ENCODE results near the gene VPS33B.
A peak's percentile ranks its signal among the peaks of the same experiment; 100 is the strongest.
"Not testable (repeated sequence)": the region's sequence is repeated elsewhere in the genome, so short reads cannot be mapped to it uniquely, and the experiment has no call there.

Gene VPS33B

DNA sequence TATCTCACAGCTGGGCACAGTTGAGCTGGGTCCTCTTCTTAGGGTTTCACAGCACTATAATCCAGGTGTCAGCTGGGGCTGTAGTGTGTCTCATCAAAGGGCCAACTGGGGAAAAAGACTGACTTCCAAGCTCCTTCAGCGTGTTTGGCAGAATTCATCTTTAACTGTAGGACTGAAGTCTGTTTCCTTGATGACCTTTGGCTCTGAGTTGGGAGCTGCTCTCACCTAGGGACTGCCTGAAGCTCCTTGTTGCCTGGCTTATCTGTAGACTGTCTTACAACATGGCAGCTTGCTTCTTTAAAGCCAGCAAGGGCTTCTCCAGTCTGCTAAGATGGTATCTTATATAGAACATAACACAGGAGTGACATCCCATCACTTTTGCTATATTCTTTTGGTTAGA, 5.3 kb upstream of the VPS33B start:
- DNase-seq: no peak

GRCh38 chr15:91023720-91024119, 1.3 kb upstream of the VPS33B start:
- DNase-seq: no peak

- no peak for DNase-seq
Measured at GRCh38 chr15:91022832-91023129, 387 bp upstream of the VPS33B start.

DNA sequence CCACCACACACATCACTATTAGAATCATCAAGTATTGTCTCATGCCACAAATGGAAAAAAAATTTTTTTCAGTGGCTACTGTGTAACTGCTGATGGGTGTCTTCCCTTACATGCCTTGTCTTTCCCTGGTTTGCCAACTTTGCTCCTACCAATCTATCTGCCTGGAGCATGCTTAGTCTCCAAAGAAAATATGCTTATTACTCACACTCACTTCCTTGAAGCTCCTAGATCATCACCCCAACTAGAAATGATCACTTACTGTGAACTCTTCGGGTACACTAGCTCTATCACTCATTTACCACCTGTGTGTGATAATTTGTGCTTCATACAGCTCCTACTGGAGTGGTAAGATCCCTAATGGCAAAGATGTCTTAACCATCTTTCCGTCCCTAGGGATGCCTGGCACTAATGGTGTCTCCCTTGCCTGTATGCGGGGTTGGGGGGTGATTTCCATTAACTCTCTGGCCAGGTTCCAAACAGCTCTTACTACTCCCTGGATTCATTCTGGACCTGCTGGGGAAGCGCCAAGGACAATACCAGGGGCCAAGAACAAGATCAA, 799 bp downstream of the VPS33B start:
- peak; percentile 15 for DNase-seq

DNA sequence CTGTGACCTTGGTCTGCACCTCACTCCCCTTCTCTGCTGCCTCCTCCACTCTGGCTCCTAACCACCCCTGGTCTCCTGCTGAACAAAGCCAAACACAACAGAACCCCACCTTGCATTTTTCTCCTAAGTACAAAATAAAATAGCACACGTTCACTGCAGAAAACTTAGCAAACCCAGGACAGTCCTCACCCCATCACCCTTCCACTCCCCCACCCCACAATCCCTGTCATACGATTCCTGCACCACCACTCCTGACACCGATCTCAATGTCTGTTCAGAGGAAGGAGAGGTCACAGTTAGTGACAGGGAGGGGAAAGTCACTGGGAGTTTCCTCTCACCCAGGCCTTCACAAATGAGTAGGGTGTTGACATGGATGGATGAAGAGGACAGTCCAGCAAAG, 4.2 kb downstream of the VPS33B start:
- no peak for DNase-seq

DNA sequence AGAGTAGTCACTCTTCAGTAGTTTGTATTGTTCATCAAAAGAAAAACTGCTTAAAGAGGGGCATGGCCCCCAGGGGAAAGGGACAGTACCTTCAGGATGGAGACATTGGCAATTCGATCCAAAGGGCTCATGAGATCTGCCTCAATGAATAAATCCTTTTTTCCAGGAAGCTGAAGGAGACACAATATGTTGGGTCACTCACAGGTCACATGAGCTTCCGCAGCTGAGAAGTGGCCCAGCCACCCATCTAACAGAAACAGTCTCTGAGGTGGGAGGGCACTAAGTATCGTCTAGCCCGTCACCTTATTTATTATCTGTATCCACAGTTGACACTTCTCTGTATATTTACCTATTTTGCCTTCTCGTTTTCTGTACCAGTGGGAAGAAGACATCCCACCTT, 4.7 kb downstream of the VPS33B start:
- no peak for DNase-seq

DNA sequence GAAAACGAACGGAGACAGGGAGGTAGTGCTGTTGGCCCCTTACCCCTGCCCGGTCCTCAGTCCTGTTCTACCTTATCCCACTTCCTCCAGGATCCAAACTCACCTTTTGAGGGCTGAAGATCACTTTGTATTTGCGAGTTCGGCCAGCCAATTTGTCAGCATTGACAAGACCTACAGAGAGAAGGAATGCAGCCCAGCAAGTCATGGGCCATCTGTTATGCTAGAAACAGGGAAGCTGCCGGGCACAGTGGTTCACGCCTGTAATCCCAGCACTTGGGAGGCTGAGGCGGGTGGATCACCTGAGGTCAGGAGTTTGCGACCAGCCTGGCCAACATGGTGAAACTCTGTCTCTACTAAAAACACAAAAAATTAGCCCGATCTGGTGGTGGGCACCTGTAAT, 8.7 kb downstream of the VPS33B start:
- not testable (repeated sequence) for DNase-seq

DNA sequence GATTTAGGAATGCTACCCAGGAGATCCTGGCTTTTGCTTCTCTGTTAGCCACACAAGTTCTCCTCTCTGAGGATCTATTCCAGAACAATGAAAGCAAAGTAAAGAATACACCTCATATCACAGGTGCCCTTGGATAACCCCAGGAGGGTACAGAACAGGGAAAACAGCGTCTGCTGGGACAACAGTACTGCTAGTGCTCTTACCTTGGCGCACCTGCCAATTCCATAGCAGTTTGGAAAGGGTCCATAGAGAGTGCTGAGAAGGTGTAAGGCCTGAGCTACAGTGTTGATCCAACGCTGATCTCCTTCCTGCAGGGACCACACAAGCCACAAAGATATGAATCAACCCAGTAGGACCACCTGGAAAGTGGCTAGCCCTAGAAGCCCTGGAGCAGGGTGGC, 15.1 kb downstream of the VPS33B start:
- DNase-seq: no peak

- DNase-seq: no peak
Measured at GRCh38 chr15:91001209-91001608, 21.2 kb downstream of the VPS33B start.

- DNase-seq: no peak
Measured at GRCh38 chr15:90998737-90999136, 23.7 kb downstream of the VPS33B start.

- DNase-seq: peak; percentile 98
Measured at GRCh38 chr15:90994417-90995311, 27.7 kb downstream of the VPS33B start, which contains the start of gene PRC1. TSS of gene PRC1 (minus strand) at chr15:90994535. CDS start at chr15:90994417, 118 bp downstream.

DNA sequence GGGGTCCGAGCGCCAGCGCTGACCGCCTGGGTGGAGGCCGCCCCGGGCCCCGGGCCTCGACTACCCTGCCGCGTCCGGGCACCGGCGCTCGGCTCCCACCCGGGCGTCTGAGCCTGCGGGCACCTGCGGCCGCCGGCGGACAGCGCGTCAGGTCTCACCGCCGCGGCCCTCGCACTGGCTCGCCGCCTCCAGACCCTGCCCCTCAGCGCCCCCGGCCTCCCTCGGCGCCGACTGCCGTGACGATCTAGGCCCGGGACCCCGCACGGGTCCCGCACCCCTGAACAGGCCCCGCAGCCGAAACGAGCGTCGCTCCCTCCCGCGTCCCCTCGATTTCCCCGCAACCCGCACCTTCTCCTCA, 28.4 kb downstream of the VPS33B start:
- no peak for DNase-seq

DNA sequence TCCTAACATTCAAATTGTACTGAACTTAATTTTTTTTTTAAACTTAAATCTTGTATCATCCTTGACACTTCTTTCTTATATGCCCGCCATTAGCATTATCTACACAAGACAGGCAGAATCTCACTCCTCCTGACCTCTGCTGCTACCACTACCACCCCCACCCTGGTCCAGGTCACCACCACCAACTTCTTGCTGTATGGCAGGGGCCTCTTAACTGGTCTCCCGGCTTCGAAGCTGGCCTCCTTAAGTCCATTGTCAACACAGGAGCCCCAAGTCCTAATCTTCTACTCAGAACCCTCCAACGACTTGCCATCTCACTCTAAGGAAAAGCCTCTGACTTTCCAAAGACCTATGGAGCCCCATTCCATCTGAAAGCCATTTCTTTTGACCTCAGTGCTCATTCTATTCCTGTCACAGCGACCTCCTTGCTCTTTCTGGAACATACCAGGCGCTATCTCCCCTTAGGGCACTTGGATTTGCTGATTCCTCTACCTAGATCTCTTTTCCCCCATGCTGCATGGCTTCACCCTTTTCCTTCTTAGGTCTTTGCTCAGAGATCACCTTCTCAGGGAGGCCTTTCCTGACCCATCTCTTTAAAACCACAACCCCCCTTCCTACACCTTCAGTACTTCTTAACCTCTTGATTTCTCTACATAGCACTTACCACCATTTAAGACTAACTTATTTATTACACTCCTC, 30.7 kb downstream of the VPS33B start:
- no peak for DNase-seq

- DNase-seq: no peak
Measured at GRCh38 chr15:90990446-90990845, 31.9 kb downstream of the VPS33B start.

GRCh38 chr15:90989040-90989768, 33.2 kb downstream of the VPS33B start:
- DNase-seq: no peak

- DNase-seq: no peak
Measured at GRCh38 chr15:90988296-90988695, 34.1 kb downstream of the VPS33B start.

DNA sequence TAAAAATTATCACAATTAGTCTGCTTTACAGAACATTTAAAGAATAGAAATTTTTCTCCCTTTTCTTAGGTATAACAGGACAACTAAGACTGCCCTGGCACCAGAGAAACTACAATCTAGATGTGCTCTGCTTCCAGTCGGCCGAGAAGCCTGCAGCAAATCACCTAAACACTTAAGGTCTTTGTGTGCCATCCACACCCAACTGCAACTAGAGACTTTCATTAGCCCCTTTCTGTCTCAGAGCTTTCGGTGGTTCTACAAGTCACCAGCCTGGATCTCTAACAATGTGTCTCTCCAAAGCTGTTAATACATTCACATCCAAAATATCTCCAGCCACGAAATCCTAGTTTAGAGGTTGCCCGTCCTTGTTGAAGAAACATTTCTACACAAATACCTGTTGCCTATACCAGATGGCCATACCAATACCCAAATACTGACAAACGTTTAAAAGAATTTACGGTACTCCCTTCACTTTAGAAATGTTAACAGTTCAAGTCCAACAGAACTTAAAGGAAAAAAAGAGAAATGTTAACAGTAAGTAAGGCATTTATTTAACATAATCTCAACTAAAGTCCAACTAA, 34.7 kb downstream of the VPS33B start:
- DNase-seq: no peak

DNA sequence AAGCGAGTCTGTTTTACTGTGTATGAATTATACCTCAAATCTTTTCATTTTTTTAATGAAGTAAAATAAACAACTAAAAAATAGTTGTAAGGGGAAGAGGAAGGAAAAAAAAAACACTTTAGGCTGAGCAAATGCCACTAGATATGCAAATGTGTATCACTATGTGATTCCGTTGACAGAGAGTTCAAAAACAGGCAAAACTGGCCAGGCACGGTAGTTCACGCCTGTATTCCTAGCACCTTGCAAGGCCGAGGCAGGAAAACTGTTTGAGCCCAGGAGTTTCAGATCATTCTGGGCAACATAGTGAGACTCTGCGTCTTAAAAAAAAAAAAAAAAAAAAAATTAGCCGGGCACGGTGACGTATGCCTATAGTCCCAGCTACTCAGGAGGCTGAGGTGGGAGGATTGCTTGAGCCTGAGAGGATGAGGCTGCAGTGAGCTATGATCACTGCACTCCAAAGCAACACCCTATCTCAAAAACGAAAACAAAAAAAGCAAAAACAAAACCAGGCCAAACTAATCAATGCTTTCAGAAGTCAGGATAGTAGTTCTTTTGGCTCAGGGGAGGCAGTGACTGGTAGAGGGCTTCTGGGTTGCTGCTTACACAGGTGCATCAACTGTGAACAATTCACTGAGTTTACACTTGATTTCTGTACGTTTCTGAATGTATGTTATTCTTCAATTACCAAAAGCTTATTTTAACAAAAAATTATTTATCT, 35.4 kb downstream of the VPS33B start:
- DNase-seq: no peak

DNA sequence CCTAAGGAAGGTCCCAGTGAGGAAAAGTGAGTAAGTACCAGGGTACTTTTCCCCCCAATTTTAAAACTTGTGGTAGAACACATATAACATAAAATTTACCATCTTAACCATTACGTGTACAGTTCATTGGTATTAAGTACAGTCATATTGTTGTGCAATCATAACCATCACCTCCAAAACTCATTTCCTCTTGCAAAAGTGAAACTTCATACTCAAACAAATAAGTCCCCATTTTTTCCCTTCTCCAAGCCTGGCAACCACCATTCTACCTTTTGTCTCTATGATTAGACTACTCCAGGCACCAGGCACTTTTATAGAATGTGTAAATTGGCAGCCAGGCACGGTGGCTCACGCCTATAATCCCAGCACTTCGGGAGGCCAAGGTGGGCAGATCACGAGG, 40.3 kb downstream of the VPS33B start:
- no peak for DNase-seq

DNA sequence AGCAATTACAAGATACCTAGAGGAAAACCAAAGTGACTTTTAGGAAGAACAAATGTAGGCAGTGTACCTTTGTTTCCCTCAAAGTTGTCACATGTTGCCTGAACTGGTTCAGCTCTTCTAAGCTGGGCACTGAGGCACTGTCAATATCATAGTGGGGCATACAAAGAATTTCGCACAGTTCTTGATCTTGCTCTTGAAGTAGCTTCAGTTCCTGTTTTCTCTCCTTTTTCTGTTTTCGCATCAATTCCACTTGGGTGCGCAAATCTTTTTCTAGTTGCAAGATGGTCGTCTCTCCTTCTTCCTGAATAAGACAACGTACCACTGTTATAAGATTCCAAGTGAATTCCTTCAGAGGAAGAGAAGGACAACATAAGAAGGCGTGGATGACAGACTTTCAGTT, 40.7 kb downstream of the VPS33B start:
- DNase-seq: no peak

DNA sequence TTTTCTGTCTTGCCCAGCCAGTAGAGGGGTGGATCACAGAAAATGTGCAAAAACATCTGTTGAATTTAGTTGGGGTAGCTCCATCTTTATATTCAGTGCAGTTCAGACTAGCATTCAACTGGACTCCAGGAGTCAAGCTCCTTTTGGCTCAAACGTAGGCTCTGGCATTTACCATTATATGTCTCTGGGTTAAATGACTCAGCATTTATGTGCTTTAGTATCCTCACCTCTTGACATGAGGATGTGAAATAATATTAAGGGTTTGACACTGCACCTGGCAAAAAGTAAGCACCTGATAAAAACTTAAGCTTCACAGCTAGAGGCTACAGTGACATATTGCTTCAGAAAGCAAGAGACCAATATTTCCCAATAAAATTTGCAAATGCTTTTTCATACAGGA, 42.8 kb downstream of the VPS33B start:
- DNase-seq: no peak

DNA sequence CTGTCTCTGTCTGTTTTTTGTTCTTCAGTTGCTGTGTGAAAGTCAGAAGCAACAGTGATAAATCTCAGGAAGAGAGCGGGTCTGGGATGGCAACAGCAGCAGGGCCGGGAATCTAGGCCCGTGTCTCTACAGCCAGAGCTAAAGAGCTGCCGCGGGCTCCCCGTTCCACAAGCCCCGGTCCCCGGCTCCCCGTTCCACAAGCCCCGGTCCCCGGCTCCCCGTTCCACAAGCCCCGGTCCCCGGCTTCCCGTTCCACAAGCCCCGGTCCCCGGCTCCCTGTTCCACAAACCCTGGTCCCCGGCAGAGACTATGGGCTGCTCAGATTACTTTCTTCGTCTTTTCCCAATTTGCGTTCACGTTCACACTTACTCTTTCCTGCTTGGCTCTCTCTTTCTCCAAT, 48.2 kb downstream of the VPS33B start:
- DNase-seq: no peak

- DNase-seq: no peak
Measured at GRCh38 chr15:90972133-90972532, 50.3 kb downstream of the VPS33B start.

Data from fibroblast of upper back skin (primary cell).